ENCODE data around the gene PMIS2. TPM values are rescaled to one million over a fixed set of nuclear protein-coding genes. Genes with fewer than 3 reads are reported as not detected.
A peak's percentile ranks its signal among the peaks of the same experiment; 100 is the strongest.

PMIS2 gene
- total RNA-seq, 1 experiment from 2014 or later, result not detected

DNA sequence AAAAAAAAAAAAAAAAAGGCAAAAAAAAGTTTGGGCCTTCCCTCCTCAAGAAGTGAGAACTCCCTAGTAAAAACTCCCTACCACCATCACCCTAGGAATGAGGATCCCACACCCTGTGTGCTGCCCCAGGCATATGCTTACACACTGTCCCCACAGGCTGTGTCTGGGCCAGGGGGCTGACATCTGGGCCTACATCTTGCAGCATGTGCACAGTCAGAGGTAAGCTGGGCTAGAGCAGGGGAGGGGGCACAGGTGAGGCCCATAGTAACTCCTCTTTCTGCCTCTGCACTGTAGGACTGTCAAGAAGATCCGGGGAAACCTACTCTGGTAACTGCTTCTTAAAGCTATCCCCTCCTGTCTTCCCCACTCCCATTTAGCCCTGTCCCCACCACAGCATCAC lies 27.6 kb downstream of the PMIS2 start:
- peaks cover 18% of the 10 kb centered on the region for H3K36me3 Mint-ChIP-seq (ENCODE audit: insufficient read depth, unreplicated experiment)
- ChIA-PET CTCF (interaction anchor here (0.5 to 2.0 kb wide), 3 partner anchors 63 to 79 kb away, joined by 3 to 17 read pairs (median 4); no protein-coding TSS in a partner anchor), POLR2A (interaction anchor here (0.6 to 3.1 kb wide), 5 partner anchors 14 to 366 kb away, joined by 3 to 12 read pairs (median 7); partner anchors contain the start of gene COX6B1)
- H3K27me3 Mint-ChIP-seq (ENCODE audit: insufficient read depth, unreplicated experiment), result no peaks in the 10 kb centered on the region
- peak overlapping the region; percentile 82 for H3K4me3 Mint-ChIP-seq (ENCODE audit: unreplicated experiment)
- BruUV-seq (replicated peaks), result TSS peak; percentile 42
- no peak for DNase-seq (ENCODE audit: unreplicated experiment)
- no peaks in the 10 kb centered on the region for H3K4me1 Mint-ChIP-seq (ENCODE audit: insufficient read depth, unreplicated experiment)
- TF ChIP-seq, protein P1, sequence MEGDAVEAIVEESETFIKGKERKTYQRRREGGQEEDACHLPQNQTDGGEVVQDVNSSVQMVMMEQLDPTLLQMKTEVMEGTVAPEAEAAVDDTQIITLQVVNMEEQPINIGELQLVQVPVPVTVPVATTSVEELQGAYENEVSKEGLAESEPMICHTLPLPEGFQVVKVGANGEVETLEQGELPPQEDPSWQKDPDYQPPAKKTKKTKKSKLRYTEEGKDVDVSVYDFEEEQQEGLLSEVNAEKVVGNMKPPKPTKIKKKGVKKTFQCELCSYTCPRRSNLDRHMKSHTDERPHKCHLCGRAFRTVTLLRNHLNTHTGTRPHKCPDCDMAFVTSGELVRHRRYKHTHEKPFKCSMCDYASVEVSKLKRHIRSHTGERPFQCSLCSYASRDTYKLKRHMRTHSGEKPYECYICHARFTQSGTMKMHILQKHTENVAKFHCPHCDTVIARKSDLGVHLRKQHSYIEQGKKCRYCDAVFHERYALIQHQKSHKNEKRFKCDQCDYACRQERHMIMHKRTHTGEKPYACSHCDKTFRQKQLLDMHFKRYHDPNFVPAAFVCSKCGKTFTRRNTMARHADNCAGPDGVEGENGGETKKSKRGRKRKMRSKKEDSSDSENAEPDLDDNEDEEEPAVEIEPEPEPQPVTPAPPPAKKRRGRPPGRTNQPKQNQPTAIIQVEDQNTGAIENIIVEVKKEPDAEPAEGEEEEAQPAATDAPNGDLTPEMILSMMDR (IDR thresholded peaks at IDR 0.05; ENCODE audit: unreplicated experiment), result no peak
- no peak overlapping the region for H3K27ac Mint-ChIP-seq (ENCODE audit: low read depth, unreplicated experiment)
- H3K9me3 Mint-ChIP-seq (ENCODE audit: unreplicated experiment), result peaks cover 3% of the 10 kb centered on the region
- intact Hi-C loops (cut with micrococcal nuclease), result no loop called here

DNA sequence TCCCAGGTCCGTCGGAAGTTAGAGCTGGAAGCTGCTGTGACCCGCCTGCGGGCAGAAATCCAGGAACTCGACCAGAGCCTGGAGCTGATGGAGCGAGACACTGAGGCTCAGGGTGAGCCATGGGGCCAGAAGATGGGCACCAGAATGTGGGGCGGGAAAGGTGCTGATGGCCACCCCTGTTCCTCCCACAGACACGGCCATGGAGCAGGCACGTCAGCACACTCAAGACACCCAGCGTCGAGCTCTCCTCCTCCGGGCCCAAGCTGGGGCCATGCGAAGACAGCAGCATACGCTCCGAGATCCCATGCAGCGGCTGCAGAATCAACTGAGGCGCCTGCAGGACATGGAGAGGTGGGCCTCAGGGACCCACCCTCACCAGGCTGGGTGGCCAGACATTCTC lies 29.1 kb downstream of the PMIS2 start:
- H3K36me3 Mint-ChIP-seq (ENCODE audit: insufficient read depth, unreplicated experiment), result peaks cover 18% of the 10 kb centered on the region
- ChIA-PET POLR2A (interaction anchor here (0.8 to 2.0 kb wide), 2 partner anchors 14 to 33 kb away, joined by 3 to 6 read pairs; partner anchors contain the start of genes COX6B1 and RBM42), CTCF (no interaction called here)
- intact Hi-C loops (cut with micrococcal nuclease), result no loop called here
- BruUV-seq (replicated peaks), result no TSS peak
- TF ChIP-seq, protein P1 (IDR thresholded peaks at IDR 0.05; ENCODE audit: unreplicated experiment), result no peak
- H3K27ac Mint-ChIP-seq (ENCODE audit: low read depth, unreplicated experiment), result no peak overlapping the region
- no peaks in the 10 kb centered on the region for H3K4me1 Mint-ChIP-seq (ENCODE audit: insufficient read depth, unreplicated experiment)
- H3K9me3 Mint-ChIP-seq (ENCODE audit: unreplicated experiment), result no peaks in the 10 kb centered on the region
- no peak for DNase-seq (ENCODE audit: unreplicated experiment)
- no peaks in the 10 kb centered on the region for H3K27me3 Mint-ChIP-seq (ENCODE audit: insufficient read depth, unreplicated experiment)
- H3K4me3 Mint-ChIP-seq (ENCODE audit: unreplicated experiment), result no peak overlapping the region

DNA sequence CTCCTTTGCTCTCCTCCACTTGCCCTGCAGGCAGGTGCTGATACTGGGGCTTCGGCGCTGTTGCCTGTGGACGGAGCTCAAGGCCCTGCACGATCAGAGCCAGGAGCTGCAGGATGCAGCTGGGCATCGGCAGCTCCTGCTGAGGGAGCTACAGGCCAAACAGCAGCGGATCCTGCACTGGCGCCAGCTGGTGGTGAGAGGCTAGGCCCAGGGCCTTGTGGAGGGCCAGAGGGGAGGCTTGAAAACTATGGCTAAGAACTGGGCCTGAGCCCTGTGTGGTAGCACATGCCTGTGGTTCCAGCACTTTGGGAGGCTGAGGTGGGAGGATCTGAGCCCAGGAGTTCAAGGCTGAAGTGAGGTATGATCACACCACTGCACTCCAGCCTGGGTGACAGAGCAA lies 32.9 kb downstream of the PMIS2 start:
- H3K36me3 Mint-ChIP-seq (ENCODE audit: insufficient read depth, unreplicated experiment), result peaks cover 14% of the 10 kb centered on the region
- POLR2A ChIA-PET, result no interaction called here

DNA sequence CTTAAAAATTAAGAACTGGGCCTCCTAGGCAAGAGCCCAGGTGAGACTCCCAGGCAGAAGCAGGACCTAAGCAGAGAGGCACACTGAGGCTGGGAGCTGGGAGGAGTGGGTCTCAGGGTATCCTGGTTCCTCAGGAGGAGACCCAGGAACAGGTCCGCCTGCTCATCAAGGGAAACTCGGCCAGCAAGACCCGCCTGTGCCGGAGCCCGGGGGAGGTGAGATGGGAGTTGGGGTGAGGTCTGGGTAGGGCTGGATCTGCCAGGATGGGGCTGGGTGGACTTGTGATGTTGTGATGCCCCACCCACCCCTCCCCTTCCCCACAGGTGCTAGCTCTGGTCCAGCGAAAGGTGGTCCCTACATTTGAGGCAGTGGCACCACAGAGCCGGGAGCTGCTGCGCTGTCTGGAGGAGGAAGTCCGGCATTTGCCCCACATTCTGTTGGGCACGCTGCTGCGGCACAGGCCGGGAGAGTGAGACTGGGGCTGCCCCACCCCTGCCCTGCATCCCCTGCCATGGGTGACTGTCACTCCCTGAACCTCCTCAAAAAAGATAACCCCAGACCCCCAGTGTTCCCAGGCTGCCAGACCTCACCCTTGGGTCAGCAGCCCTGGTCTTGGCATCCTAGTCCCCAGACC lies 33.4 kb downstream of the PMIS2 start:
- ChIA-PET CTCF (interaction anchor here (0.7 kb wide), 1 partner anchor 73 kb away, joined by 4 read pairs; no protein-coding TSS in a partner anchor), POLR2A (no interaction called here)
- no peak overlapping the region for H3K4me3 Mint-ChIP-seq (ENCODE audit: unreplicated experiment)
- H3K27me3 Mint-ChIP-seq (ENCODE audit: insufficient read depth, unreplicated experiment), result no peaks in the 10 kb centered on the region
- no peak for DNase-seq (ENCODE audit: unreplicated experiment)
- no peaks in the 10 kb centered on the region for H3K4me1 Mint-ChIP-seq (ENCODE audit: insufficient read depth, unreplicated experiment)
- no peak overlapping the region for H3K27ac Mint-ChIP-seq (ENCODE audit: low read depth, unreplicated experiment)
- intact Hi-C loops (cut with micrococcal nuclease), result no loop called here
- TF ChIP-seq, protein P1 (IDR thresholded peaks at IDR 0.05; ENCODE audit: unreplicated experiment), result no peak
- H3K9me3 Mint-ChIP-seq (ENCODE audit: unreplicated experiment), result no peaks in the 10 kb centered on the region
- H3K36me3 Mint-ChIP-seq (ENCODE audit: insufficient read depth, unreplicated experiment), result peaks cover 14% of the 10 kb centered on the region
- BruUV-seq (replicated peaks), result no TSS peak

More for the DNA sequence above, 32.9 kb downstream of the PMIS2 start:
- no peak overlapping the region for H3K27ac Mint-ChIP-seq (ENCODE audit: low read depth, unreplicated experiment)
- TF ChIP-seq, protein P1 (IDR thresholded peaks at IDR 0.05; ENCODE audit: unreplicated experiment), result no peak
- no peaks in the 10 kb centered on the region for H3K4me1 Mint-ChIP-seq (ENCODE audit: insufficient read depth, unreplicated experiment)
- BruUV-seq (replicated peaks), result no TSS peak
- intact Hi-C loops (cut with micrococcal nuclease), result no loop called here
- H3K4me3 Mint-ChIP-seq (ENCODE audit: unreplicated experiment), result no peak overlapping the region
- CTCF ChIA-PET, result interaction anchor here (0.7 kb wide), 1 partner anchor 72 kb away, joined by 4 read pairs; no protein-coding TSS in a partner anchor
- no peaks in the 10 kb centered on the region for H3K27me3 Mint-ChIP-seq (ENCODE audit: insufficient read depth, unreplicated experiment)
- H3K9me3 Mint-ChIP-seq (ENCODE audit: unreplicated experiment), result no peaks in the 10 kb centered on the region
- DNase-seq (ENCODE audit: unreplicated experiment), result no peak

Measured in MCF 10A (cell line).